NCI-H2196 treated with DMSO at 0.1 percent for 48 hours (cell line): ENCODE results near the gene STAG3.

ENCODE experiments used
- DNase-seq: peaks from one replicate; lab custom pipeline; 2025; ENCODE audit not compliant: unreplicated experiment; lab: John Stamatoyannopoulos, UW

The STAG3 gene

GRCh38 chr7:100155553-100156317 is 22.0 kb upstream of the STAG3 start:
- no peak for DNase-seq

GRCh38 chr7:100156331-100157068 is 21.2 kb upstream of the STAG3 start:
- DNase-seq = no peak

GRCh38 chr7:100157069-100157333 is 20.7 kb upstream of the STAG3 start:
- DNase-seq = no peak

- peak; percentile 39 for DNase-seq
Measured at GRCh38 chr7:100157334-100158228, 20.1 kb upstream of the STAG3 start.

GRCh38 chr7:100158229-100159098 is 19.3 kb upstream of the STAG3 start, which contains the start of gene TRAPPC14:
TSS of gene TRAPPC14 (minus strand) at chr7:100158723. CDS start at chr7:100158499, 224 bp downstream.
- DNase-seq = peak; percentile 74

GRCh38 chr7:100159099-100159623 is 18.6 kb upstream of the STAG3 start:
- DNase-seq = no peak

- no peak for DNase-seq
Measured at GRCh38 chr7:100160067-100160466, 17.7 kb upstream of the STAG3 start.

GRCh38 chr7:100163006-100163531 is 14.6 kb upstream of the STAG3 start:
- DNase-seq = no peak

- no peak for DNase-seq
Measured at GRCh38 chr7:100163871-100164270, 13.8 kb upstream of the STAG3 start.

- no peak for DNase-seq
Measured at GRCh38 chr7:100166317-100166940, 11.3 kb upstream of the STAG3 start.

GRCh38 chr7:100166970-100167911 is 10.5 kb upstream of the STAG3 start:
- DNase-seq = no peak

GRCh38 chr7:100167912-100168323 is 9.8 kb upstream of the STAG3 start:
- no peak for DNase-seq

GRCh38 chr7:100169147-100169850 is 8.4 kb upstream of the STAG3 start:
- DNase-seq = no peak

GRCh38 chr7:100170101-100170897 is 7.4 kb upstream of the STAG3 start:
- DNase-seq = no peak

- no peak for DNase-seq
Measured at GRCh38 chr7:100171087-100171681, 6.5 kb upstream of the STAG3 start.

GRCh38 chr7:100171840-100172239 is 5.9 kb upstream of the STAG3 start:
- DNase-seq = no peak
